Activated T-helper 1 cell treated with anti-CD3 and anti-CD28 coated beads, Interleukin-12 subunit alpha, Interleukin-12 subunit beta, Interleukin-2, Interleukin-4 antibody, amounts not matched to agents 30 ng/mL and 10 ng/mL and 1 ng/mL, durations not matched to agents 14 hours and 24 hours and 36 hours (primary cell): ENCODE data around the gene GJB6. TPM values are rescaled to one million over a fixed set of nuclear protein-coding genes. Genes with fewer than 3 reads are reported as not detected.

ENCODE experiments used
- DNase-seq: peaks from one replicate; pipeline ENCODE4 v3.0.0; 2021; ENCODE audit warnings: low spot score
- H3K27ac Mint-ChIP-seq: one replicate; pipeline ENCODE4 v1.8.0; 2021; ENCODE audit warnings: mild to moderate bottlenecking, mixed read lengths
- H3K27me3 Mint-ChIP-seq: one replicate; pipeline ENCODE4 v1.8.0; 2022; ENCODE audit warnings: mild to moderate bottlenecking, moderate library complexity, mixed read lengths; ENCODE audit not compliant: insufficient read depth
- H3K36me3 Mint-ChIP-seq: one replicate; pipeline ENCODE4 v1.8.0; 2021; ENCODE audit warnings: low read depth, mixed read lengths
- H3K4me1 Mint-ChIP-seq: one replicate; pipeline ENCODE4 v1.8.0; 2021; ENCODE audit warnings: low read depth, mixed read lengths
- H3K4me3 Mint-ChIP-seq: one replicate; pipeline ENCODE4 v1.8.0; 2021; ENCODE audit warnings: mild to moderate bottlenecking, moderate library complexity, mixed read lengths
- H3K9me3 Mint-ChIP-seq: one replicate; pipeline ENCODE4 v1.8.0; 2021; ENCODE audit warnings: mixed read lengths
- intact Hi-C: fragments of 100-400 bp; cut with micrococcal nuclease; formaldehyde crosslinking; loops from one replicate; pipeline ENCODE4 v1.15.1; 2024
- total RNA-seq: library from RNA; stranded (reverse); gene quantifications from 2 replicates; pipeline ENCODE4 v1.2.3, GENCODE V29; 2022

GJB6 gene
- total RNA-seq, 1 donor from 2014 or later = 0.99 TPM

DNA sequence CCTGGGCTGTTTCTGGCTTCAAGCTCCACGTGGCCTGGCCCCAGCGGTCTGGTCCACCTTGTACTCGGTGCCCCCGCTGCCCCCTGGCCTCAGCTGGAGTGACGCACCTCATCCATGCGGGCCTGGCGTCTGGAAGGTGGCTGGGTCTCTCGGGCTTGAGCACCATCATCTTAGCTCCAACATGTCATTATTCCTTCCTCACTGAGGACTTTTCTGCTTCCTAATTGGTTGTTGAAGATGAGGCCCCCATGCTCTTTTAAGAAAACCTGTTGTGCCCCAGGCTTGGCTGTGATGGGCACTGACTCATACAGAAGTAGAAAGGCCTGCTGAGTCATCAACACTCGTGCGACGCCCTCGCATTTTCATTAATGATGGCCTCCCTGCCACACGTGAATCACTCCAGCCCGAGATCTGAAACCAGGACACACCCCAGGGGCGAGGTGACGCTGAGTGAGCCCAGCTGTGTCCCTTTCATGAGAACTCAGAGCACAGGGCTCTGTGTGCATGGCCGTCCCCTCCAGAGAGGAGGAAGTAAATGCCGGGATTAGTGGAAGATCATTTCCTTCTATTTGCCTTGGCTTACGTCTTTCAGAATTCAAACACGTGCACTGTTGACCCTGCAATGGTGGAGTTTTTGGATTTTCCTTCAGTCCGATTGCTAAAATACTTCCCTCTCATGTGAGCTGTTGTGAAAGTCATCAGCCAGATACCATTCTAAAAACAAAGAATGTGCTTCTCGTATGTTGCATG is 57.3 kb downstream of the GJB6 start:
- H3K27me3 Mint-ChIP-seq = peaks cover 49% of the 10 kb centered on the region
- H3K4me3 Mint-ChIP-seq = no peak overlapping the region
- H3K36me3 Mint-ChIP-seq = no peaks in the 10 kb centered on the region
- intact Hi-C loops = no loop called here
- DNase-seq = no peak
- no peaks in the 10 kb centered on the region for H3K9me3 Mint-ChIP-seq
- H3K27ac Mint-ChIP-seq = no peak overlapping the region
- peaks cover 7% of the 10 kb centered on the region for H3K4me1 Mint-ChIP-seq

DNA sequence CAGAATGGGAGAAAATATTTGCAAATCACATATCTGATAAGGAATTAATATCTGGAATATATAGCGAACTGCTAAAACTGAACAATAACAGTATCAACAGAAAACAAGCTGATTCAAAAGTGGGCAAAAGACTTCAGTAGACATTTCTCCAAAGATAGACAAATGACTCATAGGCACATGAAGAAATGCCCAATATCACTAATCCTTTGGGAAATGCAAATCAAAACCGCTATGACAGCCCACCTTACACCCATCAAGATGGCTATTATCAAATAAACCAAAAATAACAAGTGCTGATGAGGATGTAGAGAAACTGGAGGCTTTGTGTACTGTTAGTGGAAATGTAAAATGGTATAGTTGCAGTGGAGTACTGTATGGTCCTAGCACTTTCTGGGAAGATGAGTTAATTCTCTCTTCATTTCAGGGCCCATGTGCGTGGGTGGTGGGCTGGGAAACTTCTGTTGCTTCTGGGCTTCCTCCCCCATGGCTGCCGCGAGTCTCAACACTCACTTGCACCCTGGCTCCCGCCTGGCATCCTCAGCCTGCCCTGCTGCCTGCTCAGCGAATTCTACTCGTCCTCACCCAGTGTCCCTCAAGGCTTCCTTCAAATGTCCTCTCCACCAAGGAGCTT is 58.9 kb downstream of the GJB6 start:
- Mint-ChIP-seq H3K27me3 (peaks cover 48% of the 10 kb centered on the region), H3K36me3 (no peaks in the 10 kb centered on the region), H3K27ac (no peak overlapping the region), H3K4me3 (no peak overlapping the region), H3K9me3 (no peaks in the 10 kb centered on the region), H3K4me1 (peaks cover 13% of the 10 kb centered on the region)
- intact Hi-C loops = no loop called here
- DNase-seq = no peak

Other genes with a start within 250 kb of the GJB6 start
- gene GJA3, start 71.3 kb downstream of the GJB6 start, total RNA-seq = not detected in 2 replicates
- 2.9 TPM in 2 replicates for gene GJB2, start 39.4 kb downstream of the GJB6 start, total RNA-seq